Measurements from ENCODE around the gene LIPC. TPM values are rescaled to one million over a fixed set of nuclear protein-coding genes. Genes with fewer than 3 reads are reported as not detected.

Gene LIPC
- total and polyA plus RNA-seq, 9 of the 15 experiments (the other 6 are each of a cell fraction or from before 2014, with no cell fraction given): 0.07 to 0.41 (median 0.11) TPM; not detected in 2

- H3K9ac ChIP-seq (ENCODE audit: insufficient read depth in 1 of 2, low read depth in 2 of 2, low read length in 2 of 2): no peak overlapping the region
- H3K27ac ChIP-seq (ENCODE audit: extremely low read depth, low read depth, low read length): no peak overlapping the region
- H3K9me1 ChIP-seq (ENCODE audit: control insufficient read depth, insufficient read depth, low read length): no peaks in the 10 kb centered on the region
- no peaks in the 10 kb centered on the region for H4K20me1 ChIP-seq (replicated peaks; ENCODE audit: control insufficient read depth, insufficient read depth, low read length)
- no peak for ATAC-seq
- no TSS peak for BruUV-seq (replicated peaks)
- H3K27me3 ChIP-seq (ENCODE audit: control insufficient read depth in 2 of 2, insufficient read depth in 2 of 2, low read length in 2 of 2): no peaks in the 10 kb centered on the region
- H2AFZ ChIP-seq (ENCODE audit: low read depth, low read length): no peak overlapping the region
- TF ChIP-seq L3MBTL2 (IDR thresholded peaks at IDR 0.05) (no peak), DPF2 (IDR thresholded peaks at IDR 0.05) (no peak), PML (IDR thresholded peaks at IDR 0.05; ENCODE audit: low read length) (no peak), YBX1 (IDR thresholded peaks at IDR 0.05) (no peak), ESRRB (CRISPR knock-in tag; IDR thresholded peaks at IDR 0.05; ENCODE audit: borderline replicate concordance) (no peak), ZNF212 (CRISPR knock-in tag; IDR thresholded peaks at IDR 0.05) (no peak), MITF (IDR thresholded peaks at IDR 0.05) (no peak), ZNF174 (CRISPR knock-in tag; IDR thresholded peaks at IDR 0.05) (no peak), NR0B1 (IDR thresholded peaks at IDR 0.05; ENCODE audit: partially characterized antibody) (no peak), NFE2L1 (tag; IDR thresholded peaks at IDR 0.05; ENCODE audit: borderline replicate concordance, low read depth) (no peak)
- no peaks in the 10 kb centered on the region for H3K79me2 ChIP-seq (ENCODE audit: control insufficient read depth, insufficient read depth, low read length)
- no peaks in the 10 kb centered on the region for H3K9me3 ChIP-seq (replicated peaks; ENCODE audit: control insufficient read depth, insufficient read depth, low read depth, low read length)
- no peak for FAIRE-seq
- peaks cover 5 to 9% of the 10 kb centered on the region in 2 experiments; a peak in 3 of 5 replicates for H3K4me1 ChIP-seq (replicated peaks in 1 of 2; ENCODE audit: control insufficient read depth in 2 of 2, insufficient read depth in 2 of 2, low read length in 2 of 2)
- POLR2A ChIA-PET: interaction anchor here (2.4 kb wide), 1 partner anchor 12 kb away, joined by 6 read pairs; no protein-coding TSS in a partner anchor
- in situ Hi-C loops (cut with MboI) (no loop called here), intact Hi-C loops (cut with micrococcal nuclease) (no loop called here)
- DNase-seq (ENCODE audit: extremely low read depth in 1 of 4, low spot score in 3 of 4): no peak
- no peak overlapping the region for H3K4me3 ChIP-seq
- CTCF ChIA-PET (ENCODE audit: low intra/inter-chr PET ratio): no interaction called here
- no peak overlapping the region for H3K4me2 ChIP-seq (ENCODE audit: insufficient read depth, low read length)
- H3K36me3 ChIP-seq (ENCODE audit: control insufficient read depth, insufficient read depth, low read length): no peaks in the 10 kb centered on the region
Measured at GRCh38 chr15:58465070-58465469, 33.3 kb downstream of the LIPC start.
